Ishikawa (cell line): Measurements from ENCODE around the gene HES7.

Source experiments
- CEBPB ChIP-seq: IDR thresholded peaks from 2 replicates; pipeline ENCODE4 v1.6.1; 2012
- CREB1 ChIP-seq: IDR thresholded peaks from 2 replicates; pipeline ENCODE4 v1.6.1; 2012; ENCODE audit warnings: low read depth
- EGR1 ChIP-seq: IDR thresholded peaks from 2 replicates; pipeline ENCODE4 v1.6.1; 2012
- EP300 ChIP-seq: IDR thresholded peaks from 2 replicates; pipeline ENCODE4 v1.6.1; 2012; ENCODE audit warnings: borderline replicate concordance
- FOXM1 ChIP-seq: IDR thresholded peaks from 2 replicates; pipeline ENCODE4 v1.6.1; 2012; ENCODE audit warnings: low read depth, borderline replicate concordance
- NFIC ChIP-seq: IDR thresholded peaks from 2 replicates; pipeline ENCODE4 v1.6.1; 2012
- RAD21 ChIP-seq: IDR thresholded peaks from 2 replicates; pipeline ENCODE4 v1.6.1; 2012; ENCODE audit warnings: low read depth
- TAF1 ChIP-seq: IDR thresholded peaks from 2 replicates; pipeline ENCODE4 v1.6.1; 2012; ENCODE audit warnings: low read depth, mild to moderate bottlenecking
- TCF12 ChIP-seq: IDR thresholded peaks from 2 replicates; pipeline ENCODE4 v1.6.1; 2012; ENCODE audit warnings: low read depth
- TEAD4 ChIP-seq: IDR thresholded peaks from 2 replicates; pipeline ENCODE4 v1.6.1; 2012
- USF1 ChIP-seq: IDR thresholded peaks from 2 replicates; pipeline ENCODE4 v1.6.1; 2012
- YY1 ChIP-seq: IDR thresholded peaks from 2 replicates; pipeline ENCODE4 v1.6.1; 2012; ENCODE audit warnings: low read depth
- ZBTB7A ChIP-seq: IDR thresholded peaks from 2 replicates; pipeline ENCODE4 v1.6.1; 2012; ENCODE audit warnings: low read depth
- TF ChIP-seq, protein P1 (sequence below): IDR thresholded peaks from 2 replicates; pipeline ENCODE4 v1.6.1; 2012
- TF ChIP-seq, protein P2 (sequence below): IDR thresholded peaks from 2 replicates; pipeline ENCODE4 v1.6.1; 2012; ENCODE audit warnings: low read depth, mild to moderate bottlenecking

The HES7 gene

DNA sequence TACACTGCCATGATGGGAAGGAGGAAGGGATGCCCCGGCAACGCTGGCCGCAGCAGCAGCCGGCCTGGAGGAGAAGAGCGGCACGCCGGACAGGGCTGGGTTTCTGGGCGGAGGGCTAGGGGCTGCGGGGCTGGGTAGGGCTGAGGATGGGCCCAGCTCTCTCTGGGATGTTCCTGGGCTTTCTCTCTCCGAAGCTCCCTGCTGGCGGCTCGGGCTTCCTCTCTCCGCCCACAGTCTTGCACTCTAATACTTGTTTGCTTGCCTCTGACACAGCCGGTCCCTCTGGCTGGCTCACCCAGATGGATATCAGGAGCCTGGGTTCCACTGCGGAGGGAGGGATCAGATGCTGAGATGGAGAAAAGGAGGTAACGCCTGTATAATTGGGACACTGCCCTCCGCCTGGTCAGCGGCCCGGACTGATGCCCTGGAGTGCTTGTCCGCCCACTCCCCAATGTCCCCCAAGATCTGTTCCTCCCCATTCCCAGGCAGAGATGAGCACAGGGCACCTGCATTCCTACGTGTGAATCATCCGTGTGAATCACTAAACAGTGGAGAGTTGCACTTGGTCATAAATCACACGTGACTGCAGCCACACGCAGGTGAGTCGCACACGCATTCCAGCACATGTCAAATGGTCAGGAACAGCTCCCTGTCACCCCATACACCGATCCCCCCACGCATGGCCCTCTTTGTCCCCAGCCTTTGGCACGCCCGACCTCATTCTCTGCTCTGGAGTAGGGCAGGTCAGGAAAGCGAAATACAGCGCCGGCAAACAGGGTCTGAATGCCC lies 5.7 kb downstream of the HES7 start, which contains the start of gene ALOXE3:
TSS of gene ALOXE3 (minus strand) at position 535 of the 789 bp plus-strand sequence. CDS start at position 11, 524 bp downstream.
- TF ChIP-seq, protein P1, sequence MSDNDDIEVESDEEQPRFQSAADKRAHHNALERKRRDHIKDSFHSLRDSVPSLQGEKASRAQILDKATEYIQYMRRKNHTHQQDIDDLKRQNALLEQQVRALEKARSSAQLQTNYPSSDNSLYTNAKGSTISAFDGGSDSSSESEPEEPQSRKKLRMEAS, result peak; percentile 68
- TF ChIP-seq USF1, result peak; percentile 73
- TF ChIP-seq TEAD4, result peak; percentile 59
- no peak for TF ChIP-seq TCF12
- no peak for TF ChIP-seq EP300

DNA sequence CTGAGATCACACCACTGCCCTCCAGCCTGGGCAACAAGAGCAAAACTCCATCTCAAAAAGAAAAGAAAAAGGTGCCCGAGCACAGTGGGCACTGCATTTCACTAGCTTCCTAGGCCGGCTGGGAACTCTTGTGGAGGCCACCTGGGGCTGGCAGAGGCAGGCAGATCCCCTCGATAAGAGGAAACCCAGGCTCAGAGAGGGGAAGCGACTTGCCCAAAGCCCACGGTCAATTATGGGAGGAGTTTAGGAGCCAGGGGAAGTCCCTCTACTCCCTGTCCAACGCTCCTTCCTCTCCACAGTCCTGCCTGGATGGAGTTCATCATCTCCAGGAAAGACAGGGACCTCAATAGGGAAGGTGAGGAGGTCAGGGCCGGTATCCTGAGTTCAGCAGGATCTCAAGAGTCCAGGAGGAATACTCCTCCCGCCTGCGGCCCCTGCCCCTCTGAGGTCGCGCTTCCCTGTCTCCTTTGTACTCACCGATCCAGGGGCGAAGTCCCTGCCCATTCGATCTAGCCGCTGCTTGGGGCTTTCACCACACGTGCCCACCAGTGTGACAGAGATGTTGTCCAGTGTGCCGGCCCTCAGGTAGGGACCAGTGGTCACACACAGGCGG lies 6.4 kb downstream of the HES7 start:
- TF ChIP-seq, protein P1, result no peak
- TF ChIP-seq FOXM1 (no peak), RAD21 (no peak), CEBPB (no peak), NFIC (no peak), USF1 (no peak), TAF1 (no peak), CREB1 (no peak), ZBTB7A (no peak), TCF12 (no peak)

DNA sequence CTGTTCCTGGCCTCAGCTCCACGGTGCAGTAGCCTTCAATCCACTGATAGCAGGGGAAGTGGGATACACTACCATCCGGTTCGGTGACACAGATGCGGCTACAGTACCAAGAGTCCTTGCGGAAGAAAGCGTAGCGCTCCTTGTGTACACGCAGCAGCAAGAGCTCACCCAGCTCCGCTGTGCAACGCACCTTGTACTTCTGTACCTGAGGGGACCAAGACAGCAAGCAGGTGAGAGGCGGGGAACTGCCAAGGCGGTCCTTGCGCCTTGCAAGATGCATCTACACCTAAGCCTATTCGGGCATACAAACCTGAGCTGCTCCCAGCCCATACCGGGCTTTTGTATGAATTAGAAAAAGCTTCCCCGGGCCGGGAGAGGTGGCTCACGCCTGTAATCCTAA lies 7.1 kb downstream of the HES7 start:
- no peak for TF ChIP-seq TAF1
- no peak for TF ChIP-seq ZBTB7A
- TF ChIP-seq USF1, result no peak
- no peak for TF ChIP-seq CREB1
- TF ChIP-seq, protein P1, result no peak
- TF ChIP-seq, protein P2, sequence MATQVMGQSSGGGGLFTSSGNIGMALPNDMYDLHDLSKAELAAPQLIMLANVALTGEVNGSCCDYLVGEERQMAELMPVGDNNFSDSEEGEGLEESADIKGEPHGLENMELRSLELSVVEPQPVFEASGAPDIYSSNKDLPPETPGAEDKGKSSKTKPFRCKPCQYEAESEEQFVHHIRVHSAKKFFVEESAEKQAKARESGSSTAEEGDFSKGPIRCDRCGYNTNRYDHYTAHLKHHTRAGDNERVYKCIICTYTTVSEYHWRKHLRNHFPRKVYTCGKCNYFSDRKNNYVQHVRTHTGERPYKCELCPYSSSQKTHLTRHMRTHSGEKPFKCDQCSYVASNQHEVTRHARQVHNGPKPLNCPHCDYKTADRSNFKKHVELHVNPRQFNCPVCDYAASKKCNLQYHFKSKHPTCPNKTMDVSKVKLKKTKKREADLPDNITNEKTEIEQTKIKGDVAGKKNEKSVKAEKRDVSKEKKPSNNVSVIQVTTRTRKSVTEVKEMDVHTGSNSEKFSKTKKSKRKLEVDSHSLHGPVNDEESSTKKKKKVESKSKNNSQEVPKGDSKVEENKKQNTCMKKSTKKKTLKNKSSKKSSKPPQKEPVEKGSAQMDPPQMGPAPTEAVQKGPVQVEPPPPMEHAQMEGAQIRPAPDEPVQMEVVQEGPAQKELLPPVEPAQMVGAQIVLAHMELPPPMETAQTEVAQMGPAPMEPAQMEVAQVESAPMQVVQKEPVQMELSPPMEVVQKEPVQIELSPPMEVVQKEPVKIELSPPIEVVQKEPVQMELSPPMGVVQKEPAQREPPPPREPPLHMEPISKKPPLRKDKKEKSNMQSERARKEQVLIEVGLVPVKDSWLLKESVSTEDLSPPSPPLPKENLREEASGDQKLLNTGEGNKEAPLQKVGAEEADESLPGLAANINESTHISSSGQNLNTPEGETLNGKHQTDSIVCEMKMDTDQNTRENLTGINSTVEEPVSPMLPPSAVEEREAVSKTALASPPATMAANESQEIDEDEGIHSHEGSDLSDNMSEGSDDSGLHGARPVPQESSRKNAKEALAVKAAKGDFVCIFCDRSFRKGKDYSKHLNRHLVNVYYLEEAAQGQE, result no peak
- TF ChIP-seq YY1, result no peak
- no peak for TF ChIP-seq TEAD4
- TF ChIP-seq NFIC, result no peak
- no peak for TF ChIP-seq TCF12
- no peak for TF ChIP-seq CEBPB
- no peak for TF ChIP-seq EP300
- TF ChIP-seq RAD21, result no peak

GRCh38 chr17:8110907-8111306 lies 13.0 kb downstream of the HES7 start:
- TF ChIP-seq NFIC (no peak), RAD21 (no peak), EP300 (no peak), CEBPB (no peak)

DNA sequence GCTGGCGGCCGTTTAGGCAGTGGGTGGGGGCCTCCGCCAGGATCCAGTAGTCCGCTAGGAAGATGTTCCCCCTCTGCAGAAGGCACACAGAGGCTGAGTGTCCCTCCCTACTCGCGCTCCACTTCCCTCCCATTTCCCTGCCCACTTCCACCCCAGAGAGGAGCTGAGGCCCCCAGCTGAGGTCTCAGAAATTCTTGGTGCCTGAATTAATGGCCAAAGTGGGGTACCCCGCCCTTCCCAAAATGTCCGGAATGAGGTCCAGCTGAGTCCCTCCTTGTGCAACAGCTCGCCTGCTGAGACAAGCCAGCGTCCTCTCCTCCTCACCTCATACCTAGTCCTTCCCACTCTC lies 13.5 kb downstream of the HES7 start:
- TF ChIP-seq, protein P1, result no peak
- peak; percentile 16; the same call in 1 of the 2 replicates for TF ChIP-seq ZBTB7A

DNA sequence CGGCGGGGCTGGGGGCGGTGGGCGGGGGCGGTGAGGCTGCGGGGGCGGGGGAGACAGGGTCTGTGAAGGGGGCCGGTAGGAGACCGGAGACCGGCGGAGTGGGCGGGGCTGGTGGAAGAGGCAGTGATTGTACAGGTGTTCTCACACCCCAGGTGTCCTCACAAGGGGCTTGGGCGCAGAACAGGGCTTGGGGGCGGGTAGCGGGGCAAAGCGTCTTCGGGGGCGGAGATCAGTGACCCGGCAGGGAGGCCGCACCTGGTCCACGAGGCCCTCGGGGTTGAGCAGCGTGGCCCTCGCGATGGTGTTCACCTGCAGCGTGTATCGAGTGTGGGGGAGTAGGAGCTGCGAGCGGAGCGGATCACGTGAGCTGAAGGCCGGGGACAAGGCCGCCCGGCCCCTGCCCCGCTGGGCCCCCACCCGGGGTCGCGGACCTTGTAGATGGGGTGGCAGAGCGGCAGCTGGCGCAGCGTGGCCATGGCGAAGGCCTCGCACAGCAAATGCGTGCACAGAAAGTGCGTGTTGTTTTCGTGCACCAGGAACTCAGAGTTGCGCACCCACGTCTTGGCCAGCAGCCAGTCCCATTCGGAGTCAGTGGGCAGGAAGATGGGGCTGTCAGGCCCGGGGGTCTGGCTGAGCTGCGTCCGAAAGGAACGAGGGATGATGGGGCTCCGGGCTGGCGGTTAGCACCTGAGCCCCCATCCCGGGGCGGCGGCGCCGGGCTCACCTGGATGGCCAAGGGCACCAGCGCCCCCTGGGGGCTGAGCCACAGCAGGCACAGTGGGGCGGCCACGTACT lies 14.0 kb downstream of the HES7 start:
- TF ChIP-seq RAD21 (peak; percentile 75), EP300 (no peak), NFIC (peak; percentile 66), TAF1 (no peak), ZBTB7A (peak; percentile 79), YY1 (no peak), CREB1 (no peak), CEBPB (no peak), EGR1 (no peak), USF1 (peak; percentile 90), TEAD4 (no peak), TCF12 (0 out of 2 replicates have a peak, but pooled peaks have one; percentile 44), FOXM1 (no peak)
- TF ChIP-seq, protein P1, result peak; percentile 75
- TF ChIP-seq, protein P2, result no peak
